DOHH2 (cell line): ENCODE data around the gene COL18A1.

Experiments used
- EZH2phosphoT487 ChIP-seq: fragments of 200-600 bp; sonication (generic); IDR thresholded peaks from 2 replicates; pipeline ENCODE4 v1.6.1; 2017; ENCODE audit warnings: borderline replicate concordance, mild to moderate bottlenecking, antibody characterized with exemption, low read length, moderate library complexity, mixed read lengths
- TF ChIP-seq, protein P1 (sequence below): fragments of 200-600 bp; sonication (generic); IDR thresholded peaks from one replicate; pipeline ENCODE4 v1.5.1; 2014; ENCODE audit warnings: antibody characterized with exemption, mild to moderate bottlenecking, low read depth, low read length; ENCODE audit not compliant: poor library complexity, severe bottlenecking

DNA sequence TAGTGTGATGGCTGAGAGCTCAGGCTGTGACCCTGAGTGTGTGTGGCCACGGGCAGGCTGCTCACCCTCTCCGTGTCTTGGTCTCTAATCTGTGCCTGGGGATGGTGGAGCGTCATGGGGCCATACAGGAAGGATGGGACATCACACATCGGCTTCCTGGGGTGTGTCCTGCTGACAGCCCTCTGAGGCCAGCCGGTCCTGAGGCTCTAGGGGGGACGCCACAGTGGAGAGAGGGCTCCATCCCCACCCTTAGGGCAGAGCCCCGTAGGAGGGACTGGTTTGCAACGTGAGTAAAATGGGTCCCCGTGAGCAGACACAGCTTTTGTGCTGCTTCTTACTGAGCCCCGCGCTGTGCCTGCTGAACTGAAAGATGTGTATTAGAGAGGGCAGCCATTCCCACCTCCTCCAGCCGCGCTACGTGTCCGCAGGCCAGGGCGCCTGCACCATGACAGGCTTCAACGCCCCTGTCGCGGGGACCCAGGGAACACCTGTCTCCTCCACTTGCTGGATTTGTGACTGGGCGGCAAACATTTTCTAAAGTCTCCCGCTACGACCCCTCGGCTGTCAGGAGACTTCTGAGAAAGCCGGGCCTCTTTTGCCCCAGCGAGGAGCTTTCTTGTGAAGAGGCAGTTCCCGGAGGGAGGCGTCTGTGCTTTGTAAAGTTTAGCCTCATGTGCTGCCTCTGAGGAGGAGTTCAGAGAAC, 8.1 kb downstream of the COL18A1 start:
- TF ChIP-seq, protein P1, sequence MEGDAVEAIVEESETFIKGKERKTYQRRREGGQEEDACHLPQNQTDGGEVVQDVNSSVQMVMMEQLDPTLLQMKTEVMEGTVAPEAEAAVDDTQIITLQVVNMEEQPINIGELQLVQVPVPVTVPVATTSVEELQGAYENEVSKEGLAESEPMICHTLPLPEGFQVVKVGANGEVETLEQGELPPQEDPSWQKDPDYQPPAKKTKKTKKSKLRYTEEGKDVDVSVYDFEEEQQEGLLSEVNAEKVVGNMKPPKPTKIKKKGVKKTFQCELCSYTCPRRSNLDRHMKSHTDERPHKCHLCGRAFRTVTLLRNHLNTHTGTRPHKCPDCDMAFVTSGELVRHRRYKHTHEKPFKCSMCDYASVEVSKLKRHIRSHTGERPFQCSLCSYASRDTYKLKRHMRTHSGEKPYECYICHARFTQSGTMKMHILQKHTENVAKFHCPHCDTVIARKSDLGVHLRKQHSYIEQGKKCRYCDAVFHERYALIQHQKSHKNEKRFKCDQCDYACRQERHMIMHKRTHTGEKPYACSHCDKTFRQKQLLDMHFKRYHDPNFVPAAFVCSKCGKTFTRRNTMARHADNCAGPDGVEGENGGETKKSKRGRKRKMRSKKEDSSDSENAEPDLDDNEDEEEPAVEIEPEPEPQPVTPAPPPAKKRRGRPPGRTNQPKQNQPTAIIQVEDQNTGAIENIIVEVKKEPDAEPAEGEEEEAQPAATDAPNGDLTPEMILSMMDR, result no peak
- TF ChIP-seq EZH2phosphoT487, result no peak
